ENCODE results near the gene PDE2A. TPM values are rescaled to one million over a fixed set of nuclear protein-coding genes. Genes with fewer than 3 reads are reported as not detected.
A peak's percentile ranks its signal among the peaks of the same experiment; 100 is the strongest.

The PDE2A gene
- total RNA-seq, 1 donor from 2014 or later: 65.9 TPM

GRCh38 chr11:72537051-72537450, 137.2 kb downstream of the PDE2A start:
- Mint-ChIP-seq H3K36me3 (ENCODE audit: low read depth, unreplicated experiment) (no peaks in the 10 kb centered on the region), H3K4me3 (ENCODE audit: unreplicated experiment) (no peak overlapping the region), H3K9me3 (ENCODE audit: unreplicated experiment) (no peaks in the 10 kb centered on the region), H3K27me3 (ENCODE audit: unreplicated experiment) (peaks cover 1% of the 10 kb centered on the region), H3K27ac (ENCODE audit: unreplicated experiment) (no peak overlapping the region), H3K4me1 (ENCODE audit: unreplicated experiment) (peaks cover 12% of the 10 kb centered on the region)
- DNase-seq (ENCODE audit: low spot score): no peak
- TF ChIP-seq CTCF (IDR thresholded peaks at IDR 0.05; ENCODE audit: unreplicated experiment): no peak

GRCh38 chr11:72535194-72535547, 139.1 kb downstream of the PDE2A start:
- H3K36me3 Mint-ChIP-seq (ENCODE audit: low read depth, unreplicated experiment): no peaks in the 10 kb centered on the region
- H3K4me3 Mint-ChIP-seq (ENCODE audit: unreplicated experiment): no peak overlapping the region
- no peaks in the 10 kb centered on the region for H3K9me3 Mint-ChIP-seq (ENCODE audit: unreplicated experiment)
- no peak overlapping the region for H3K27ac Mint-ChIP-seq (ENCODE audit: unreplicated experiment)
- H3K27me3 Mint-ChIP-seq (ENCODE audit: unreplicated experiment): peaks cover 1% of the 10 kb centered on the region
- H3K4me1 Mint-ChIP-seq (ENCODE audit: unreplicated experiment): peaks cover 12% of the 10 kb centered on the region
- no peak for DNase-seq (ENCODE audit: low spot score)
- TF ChIP-seq CTCF (IDR thresholded peaks at IDR 0.05; ENCODE audit: unreplicated experiment): peak; percentile 23

- DNase-seq (ENCODE audit: low spot score): no peak
- no peak overlapping the region for H3K4me3 Mint-ChIP-seq (ENCODE audit: unreplicated experiment)
- TF ChIP-seq CTCF (IDR thresholded peaks at IDR 0.05; ENCODE audit: unreplicated experiment): no peak
- H3K27ac Mint-ChIP-seq (ENCODE audit: unreplicated experiment): peak overlapping the region; percentile 81
- no peaks in the 10 kb centered on the region for H3K9me3 Mint-ChIP-seq (ENCODE audit: unreplicated experiment)
- H3K36me3 Mint-ChIP-seq (ENCODE audit: low read depth, unreplicated experiment): no peaks in the 10 kb centered on the region
- peaks cover 12% of the 10 kb centered on the region for H3K4me1 Mint-ChIP-seq (ENCODE audit: unreplicated experiment)
- peaks cover 1% of the 10 kb centered on the region for H3K27me3 Mint-ChIP-seq (ENCODE audit: unreplicated experiment)
Measured at GRCh38 chr11:72534371-72535193, 139.6 kb downstream of the PDE2A start.

GRCh38 chr11:72529068-72529467, 145.2 kb downstream of the PDE2A start:
- H3K36me3 Mint-ChIP-seq (ENCODE audit: low read depth, unreplicated experiment): no peaks in the 10 kb centered on the region
- no peaks in the 10 kb centered on the region for H3K9me3 Mint-ChIP-seq (ENCODE audit: unreplicated experiment)
- H3K27me3 Mint-ChIP-seq (ENCODE audit: unreplicated experiment): no peaks in the 10 kb centered on the region
- H3K4me1 Mint-ChIP-seq (ENCODE audit: unreplicated experiment): no peaks in the 10 kb centered on the region
- DNase-seq (ENCODE audit: low spot score): no peak
- H3K4me3 Mint-ChIP-seq (ENCODE audit: unreplicated experiment): no peak overlapping the region
- no peak overlapping the region for H3K27ac Mint-ChIP-seq (ENCODE audit: unreplicated experiment)
- no peak for TF ChIP-seq CTCF (IDR thresholded peaks at IDR 0.05; ENCODE audit: unreplicated experiment)

GRCh38 chr11:72528121-72528520, 146.1 kb downstream of the PDE2A start:
- no peak overlapping the region for H3K27ac Mint-ChIP-seq (ENCODE audit: unreplicated experiment)
- H3K27me3 Mint-ChIP-seq (ENCODE audit: unreplicated experiment): peaks cover 3% of the 10 kb centered on the region
- H3K4me3 Mint-ChIP-seq (ENCODE audit: unreplicated experiment): no peak overlapping the region

More at GRCh38 chr11:72528121-72528520, 146.1 kb downstream of the PDE2A start:
- Mint-ChIP-seq H3K36me3 (ENCODE audit: low read depth, unreplicated experiment) (no peaks in the 10 kb centered on the region), H3K4me1 (ENCODE audit: unreplicated experiment) (no peaks in the 10 kb centered on the region), H3K9me3 (ENCODE audit: unreplicated experiment) (no peaks in the 10 kb centered on the region)
- DNase-seq (ENCODE audit: low spot score): no peak
- TF ChIP-seq CTCF (IDR thresholded peaks at IDR 0.05; ENCODE audit: unreplicated experiment): no peak
